Stimulated activated naive CD8-positive, alpha-beta T cell treated with anti-CD3 and anti-CD28 coated beads, Interleukin-15, amount 100 ng/mL, for 72 hours (primary cell): ENCODE measurements around the gene ZNRF1.
"Not testable (repeated sequence)": the region's sequence is repeated elsewhere in the genome, so short reads cannot be mapped to it uniquely, and the experiment has no call there.

ENCODE experiments used
- ATAC-seq: fragments of 150-1000 bp; cut with Tn5 transposase; 2 replicates; pipeline ENCODE4 v1.10.0; 2021; ENCODE audit warnings: mild to moderate bottlenecking, moderate library complexity
- DNase-seq, 2 donors: peaks; one replicate each; pipeline ENCODE4 v3.0.0; 2021 to 2022
- H3K27ac Mint-ChIP-seq, 2 donors: one replicate each; pipeline ENCODE4 v1.8.0; 2022; ENCODE audit warnings: mild to moderate bottlenecking in 2 of 2, mixed read lengths in 2 of 2, moderate library complexity in 2 of 2
- H3K27me3 Mint-ChIP-seq: one replicate; pipeline ENCODE4 v1.8.0; 2022; ENCODE audit warnings: mixed read lengths
- H3K4me1 Mint-ChIP-seq: one replicate; pipeline ENCODE4 v1.8.0; 2022; ENCODE audit warnings: mild to moderate bottlenecking, mixed read lengths
- H3K4me3 Mint-ChIP-seq, 2 donors: one replicate each; pipeline ENCODE4 v1.8.0; 2022; ENCODE audit warnings: mild to moderate bottlenecking in 2 of 2, mixed read lengths in 2 of 2, moderate library complexity in 1 of 2
- H3K9me3 Mint-ChIP-seq, 2 donors: one replicate each; pipeline ENCODE4 v1.8.0; 2022; ENCODE audit warnings: mixed read lengths in 2 of 2

ZNRF1 gene

GRCh38 chr16:75014318-75014717 is 15.5 kb downstream of the ZNRF1 start:
- Mint-ChIP-seq H3K9me3 (no peaks in the 10 kb centered on the region), H3K27me3 (no peaks in the 10 kb centered on the region), H3K4me3 (no peak overlapping the region), H3K4me1 (peaks cover 34% of the 10 kb centered on the region), H3K27ac (no peak overlapping the region)
- ATAC-seq, result no peak
- DNase-seq, result no peak

- H3K27ac Mint-ChIP-seq, ATAC-seq, H3K4me3 Mint-ChIP-seq, H3K27me3 Mint-ChIP-seq, DNase-seq: not testable (repeated sequence)
- H3K4me1 Mint-ChIP-seq, result peaks cover 35% of the 10 kb centered on the region
- peaks cover 6 to 12% of the 10 kb centered on the region in 2 donors for H3K9me3 Mint-ChIP-seq
Measured at GRCh38 chr16:75016451-75017081, 17.7 kb downstream of the ZNRF1 start.

- Mint-ChIP-seq H3K27me3 (no peaks in the 10 kb centered on the region), H3K4me3 (no peak overlapping the region), H3K27ac (no peak overlapping the region), H3K4me1 (peaks cover 25% of the 10 kb centered on the region), H3K9me3 (peaks cover 14 to 19% of the 10 kb centered on the region in 2 donors)
- DNase-seq (no peak), ATAC-seq (no peak)
Measured at GRCh38 chr16:75017670-75018525, 19.1 kb downstream of the ZNRF1 start.

- Mint-ChIP-seq H3K27ac (no peak overlapping the region), H3K9me3 (peaks cover 14 to 19% of the 10 kb centered on the region in 2 donors), H3K27me3 (no peaks in the 10 kb centered on the region), H3K4me3 (no peak overlapping the region), H3K4me1 (peaks cover 24% of the 10 kb centered on the region)
- ATAC-seq (no peak), DNase-seq (no peak)
Measured at GRCh38 chr16:75019007-75019406, 20.2 kb downstream of the ZNRF1 start.

- Mint-ChIP-seq H3K27me3 (no peaks in the 10 kb centered on the region), H3K4me1 (peaks cover 30% of the 10 kb centered on the region), H3K9me3 (peaks cover 14 to 19% of the 10 kb centered on the region in 2 donors), H3K27ac (no peak overlapping the region), H3K4me3 (no peak overlapping the region)
- DNase-seq (no peak), ATAC-seq (no peak)
Measured at GRCh38 chr16:75019586-75019985, 20.8 kb downstream of the ZNRF1 start.

- no peaks in the 10 kb centered on the region for H3K27me3 Mint-ChIP-seq
- no peak for DNase-seq
- H3K27ac Mint-ChIP-seq, result no peak overlapping the region
- peaks cover 36% of the 10 kb centered on the region for H3K4me1 Mint-ChIP-seq
- H3K9me3 Mint-ChIP-seq, result peaks cover 14 to 19% of the 10 kb centered on the region in 2 donors
- ATAC-seq, result no peak
- no peak overlapping the region for H3K4me3 Mint-ChIP-seq
Measured at GRCh38 chr16:75021410-75021809, 22.6 kb downstream of the ZNRF1 start.

GRCh38 chr16:75022567-75022966 is 23.7 kb downstream of the ZNRF1 start:
- ATAC-seq, result no peak
- Mint-ChIP-seq H3K27me3 (no peaks in the 10 kb centered on the region), H3K4me1 (peaks cover 34% of the 10 kb centered on the region), H3K27ac (no peak overlapping the region), H3K4me3 (no peak overlapping the region), H3K9me3 (peaks cover 14 to 19% of the 10 kb centered on the region in 2 donors)
- no peak for DNase-seq

GRCh38 chr16:75023009-75023408 is 24.2 kb downstream of the ZNRF1 start:
- Mint-ChIP-seq H3K27me3 (no peaks in the 10 kb centered on the region), H3K27ac (no peak overlapping the region)
- DNase-seq, result no peak

GRCh38 chr16:75024182-75024581 is 25.4 kb downstream of the ZNRF1 start:
- DNase-seq (no peak), ATAC-seq (no peak)
- Mint-ChIP-seq H3K27me3 (no peaks in the 10 kb centered on the region), H3K4me1 (peaks cover 28% of the 10 kb centered on the region), H3K27ac (peak overlapping the region in 1 of 2 donors; percentile 53), H3K4me3 (no peak overlapping the region), H3K9me3 (peaks cover 14 to 19% of the 10 kb centered on the region in 2 donors)

More at GRCh38 chr16:75023009-75023408, 24.2 kb downstream of the ZNRF1 start:
- ATAC-seq, result no peak
- peaks cover 32% of the 10 kb centered on the region for H3K4me1 Mint-ChIP-seq
- H3K4me3 Mint-ChIP-seq, result no peak overlapping the region
- peaks cover 14 to 19% of the 10 kb centered on the region in 2 donors for H3K9me3 Mint-ChIP-seq

- ATAC-seq (no peak), DNase-seq (no peak)
- H3K4me3 Mint-ChIP-seq, result no peak overlapping the region
- peaks cover 24% of the 10 kb centered on the region for H3K4me1 Mint-ChIP-seq
- H3K9me3 Mint-ChIP-seq, result peaks cover 14 to 19% of the 10 kb centered on the region in 2 donors
- H3K27me3 Mint-ChIP-seq, result no peaks in the 10 kb centered on the region
- H3K27ac Mint-ChIP-seq, result no peak overlapping the region
Measured at GRCh38 chr16:75024594-75024993, 25.8 kb downstream of the ZNRF1 start.

GRCh38 chr16:75025761-75026160 is 26.9 kb downstream of the ZNRF1 start:
- H3K4me3 Mint-ChIP-seq, result no peak overlapping the region
- no peaks in the 10 kb centered on the region for H3K27me3 Mint-ChIP-seq
- H3K9me3 Mint-ChIP-seq, result peaks cover 14% of the 10 kb centered on the region in 2 donors
- H3K4me1 Mint-ChIP-seq, result peaks cover 20% of the 10 kb centered on the region
- H3K27ac Mint-ChIP-seq, result no peak overlapping the region
- no peak for ATAC-seq
- no peak for DNase-seq

GRCh38 chr16:75026239-75026891 is 27.5 kb downstream of the ZNRF1 start:
- peaks cover 20% of the 10 kb centered on the region for H3K4me1 Mint-ChIP-seq

GRCh38 chr16:75026892-75027391 is 28.1 kb downstream of the ZNRF1 start:
- Mint-ChIP-seq H3K27ac (no peak overlapping the region), H3K27me3 (no peaks in the 10 kb centered on the region), H3K9me3 (peaks cover 2 to 5% of the 10 kb centered on the region in 2 donors), H3K4me3 (no peak overlapping the region), H3K4me1 (peaks cover 20% of the 10 kb centered on the region)
- no peak for DNase-seq
- ATAC-seq, result no peak

More at GRCh38 chr16:75026239-75026891, 27.5 kb downstream of the ZNRF1 start:
- ATAC-seq, DNase-seq, H3K4me3 Mint-ChIP-seq, H3K27ac Mint-ChIP-seq, H3K27me3 Mint-ChIP-seq: not testable (repeated sequence)
- H3K9me3 Mint-ChIP-seq, result peaks cover 8 to 11% of the 10 kb centered on the region in 2 donors

- no peak for DNase-seq
Measured at GRCh38 chr16:75027520-75028300, 28.9 kb downstream of the ZNRF1 start.

More at GRCh38 chr16:75027520-75028300, 28.9 kb downstream of the ZNRF1 start:
- Mint-ChIP-seq H3K9me3 (peaks cover 0 to 2% of the 10 kb centered on the region in 2 donors), H3K4me1 (peaks cover 18% of the 10 kb centered on the region), H3K27ac (no peak overlapping the region), H3K4me3 (no peak overlapping the region), H3K27me3 (no peaks in the 10 kb centered on the region)
- ATAC-seq, result no peak
